GM19467 (cell line): ENCODE measurements around the gene AFF1.
"Not testable (repeated sequence)": the region's sequence is repeated elsewhere in the genome, so short reads cannot be mapped to it uniquely, and the experiment has no call there.

ENCODE experiments used
- ATAC-seq: cut with Tn5 transposase; IDR thresholded peaks from one replicate; pipeline ENCODE4 v1.9.1; 2021; ENCODE audit warnings: mild to moderate bottlenecking, moderate library complexity; ENCODE audit not compliant: unreplicated experiment

AFF1 gene

GRCh38 chr4:87077914-87078585, 143.2 kb downstream of the AFF1 start:
- no peak for ATAC-seq

GRCh38 chr4:87078987-87079486, 144.2 kb downstream of the AFF1 start:
- ATAC-seq: no peak

- ATAC-seq: no peak
These were observed 145.2 kb downstream of the AFF1 start for GRCh38 chr4:87079967-87080366.

- no peak for ATAC-seq
These were observed 145.7 kb downstream of the AFF1 start for GRCh38 chr4:87080462-87080861.

GRCh38 chr4:87081826-87082225, 147.0 kb downstream of the AFF1 start:
- no peak for ATAC-seq

GRCh38 chr4:87085732-87086131, 150.9 kb downstream of the AFF1 start:
- ATAC-seq: not testable (repeated sequence)

- ATAC-seq: no peak
These were observed 151.5 kb downstream of the AFF1 start for GRCh38 chr4:87086143-87086805.

GRCh38 chr4:87087015-87087414, 152.2 kb downstream of the AFF1 start:
- no peak for ATAC-seq

GRCh38 chr4:87087420-87087819, 152.6 kb downstream of the AFF1 start:
- no peak for ATAC-seq

GRCh38 chr4:87088186-87088585, 153.4 kb downstream of the AFF1 start:
- no peak for ATAC-seq

GRCh38 chr4:87089368-87089767, 154.6 kb downstream of the AFF1 start:
- no peak for ATAC-seq

GRCh38 chr4:87090305-87090704, 155.5 kb downstream of the AFF1 start:
- ATAC-seq: no peak

GRCh38 chr4:87092389-87093141, 157.8 kb downstream of the AFF1 start:
- ATAC-seq: no peak

GRCh38 chr4:87093443-87094123, 158.8 kb downstream of the AFF1 start:
- peak; percentile 83 for ATAC-seq

GRCh38 chr4:87097075-87097474, 162.3 kb downstream of the AFF1 start:
- ATAC-seq: no peak

GRCh38 chr4:87100168-87100567, 165.4 kb downstream of the AFF1 start:
- ATAC-seq: no peak

GRCh38 chr4:87101543-87102199, 166.9 kb downstream of the AFF1 start:
- no peak for ATAC-seq

GRCh38 chr4:87103086-87103485, 168.3 kb downstream of the AFF1 start:
- ATAC-seq: no peak

GRCh38 chr4:87103691-87104187, 168.9 kb downstream of the AFF1 start:
- ATAC-seq: no peak

GRCh38 chr4:87105101-87105845, 170.5 kb downstream of the AFF1 start:
- no peak for ATAC-seq
